ENCODE measurements around the gene CDK13.

DNA sequence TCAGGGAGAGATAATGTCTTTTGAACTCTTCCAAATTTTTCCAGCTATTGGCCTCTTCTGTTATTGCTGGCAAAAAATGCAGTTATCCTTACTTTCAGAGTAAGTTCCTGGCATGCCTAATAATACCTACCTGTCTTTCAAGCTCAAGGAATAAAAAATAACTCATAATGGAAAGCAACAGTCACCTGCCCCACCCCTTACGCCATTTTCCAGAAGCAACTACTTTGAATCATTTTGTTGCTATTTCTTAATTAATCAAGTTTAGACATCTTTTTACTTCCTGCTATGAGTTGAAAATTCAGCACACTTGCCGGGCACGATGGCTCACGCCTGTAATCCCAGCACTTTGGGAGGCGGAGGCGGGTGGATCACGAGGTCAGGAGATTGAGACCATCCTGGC lies 23.0 kb upstream of the CDK13 start:
- TF ChIP-seq CTCF (conservative IDR thresholded peaks at IDR 0.05; ENCODE audit: low read length) (no peak), EZH2phosphoT487 (IDR thresholded peaks at IDR 0.05; ENCODE audit: borderline replicate concordance, low read depth, low read length) (no peak)
